T-helper 9 cell (primary cell): ENCODE results near the gene FAM241B.

ENCODE experiments used
- DNase-seq: peaks from one replicate; pipeline ENCODE4 v3.0.0-alpha.2; 2020

The FAM241B gene

DNA sequence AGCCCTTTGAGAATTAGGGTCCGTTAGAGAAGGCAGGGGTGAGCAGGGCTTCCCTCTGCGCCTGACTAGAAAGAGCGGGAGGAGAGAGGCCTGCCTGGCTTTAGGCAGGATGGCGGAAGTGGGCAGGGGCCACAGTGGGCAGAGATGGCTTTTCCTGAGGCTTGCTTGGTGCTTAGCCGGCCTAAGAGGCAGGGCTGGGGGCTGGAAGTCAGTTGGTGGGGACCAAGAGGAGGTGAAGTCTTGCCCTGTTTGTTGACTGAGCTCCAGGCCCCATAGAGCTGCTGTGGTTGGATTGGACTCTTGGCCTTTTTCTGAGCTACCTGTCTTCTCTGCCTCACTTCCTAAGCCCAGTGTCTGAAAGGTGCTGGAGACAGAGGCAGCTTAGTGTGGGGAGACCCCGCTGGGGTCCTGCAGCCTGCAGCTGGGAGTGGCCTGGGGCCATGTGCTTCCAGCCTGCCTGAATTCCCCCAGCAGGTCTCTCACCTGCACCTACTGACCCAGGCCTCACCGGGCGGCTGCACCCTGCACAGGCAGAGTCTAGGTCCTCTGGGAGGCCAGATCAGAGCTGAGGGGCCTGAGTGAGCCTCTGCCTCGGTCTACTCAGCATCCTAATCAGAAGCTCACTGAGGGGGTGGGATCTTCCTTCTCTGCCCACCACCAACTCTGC is 4.8 kb downstream of the FAM241B start:
- no peak for DNase-seq

DNA sequence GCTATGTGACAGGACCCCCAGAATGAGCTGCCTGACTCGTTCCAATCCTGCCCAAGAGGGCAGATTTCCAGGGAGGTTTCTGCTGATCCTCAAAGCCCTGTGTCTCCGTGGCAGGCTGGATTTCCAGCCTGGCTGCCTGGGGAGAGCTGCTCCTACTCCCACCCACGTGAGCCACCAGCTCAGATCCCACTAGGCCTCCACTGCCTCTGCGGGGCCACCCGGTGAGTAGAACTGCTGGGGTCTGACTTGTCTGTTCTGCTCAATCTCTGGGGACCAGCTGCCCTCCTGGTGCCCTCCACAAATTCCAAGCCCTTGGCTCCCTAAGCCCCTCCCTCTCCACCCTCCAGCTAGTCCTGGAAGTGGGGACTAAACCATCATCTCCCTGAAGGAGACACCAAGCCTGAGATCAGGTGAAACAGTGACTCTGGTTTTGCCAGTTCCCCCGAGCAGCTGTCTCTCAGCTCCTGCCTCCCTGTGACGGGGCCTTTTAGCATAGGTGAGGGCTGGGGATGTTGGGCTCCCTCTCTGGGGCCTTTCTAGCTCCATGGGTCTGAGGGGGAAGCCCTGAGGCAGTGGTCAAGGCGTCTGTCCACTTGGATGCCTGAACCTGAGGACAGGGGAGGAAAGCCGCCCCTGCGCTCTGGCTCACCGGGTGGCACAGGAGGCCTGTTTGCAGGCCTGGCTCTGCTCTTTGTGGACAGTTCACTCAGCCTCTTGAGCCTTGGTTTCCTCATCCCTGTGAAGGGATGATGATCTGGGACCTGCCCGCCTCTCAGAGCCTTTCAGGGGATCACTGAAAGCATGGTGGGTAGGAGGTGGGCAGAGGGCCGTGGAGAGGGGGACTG is 5.6 kb downstream of the FAM241B start:
- DNase-seq, result no peak

DNA sequence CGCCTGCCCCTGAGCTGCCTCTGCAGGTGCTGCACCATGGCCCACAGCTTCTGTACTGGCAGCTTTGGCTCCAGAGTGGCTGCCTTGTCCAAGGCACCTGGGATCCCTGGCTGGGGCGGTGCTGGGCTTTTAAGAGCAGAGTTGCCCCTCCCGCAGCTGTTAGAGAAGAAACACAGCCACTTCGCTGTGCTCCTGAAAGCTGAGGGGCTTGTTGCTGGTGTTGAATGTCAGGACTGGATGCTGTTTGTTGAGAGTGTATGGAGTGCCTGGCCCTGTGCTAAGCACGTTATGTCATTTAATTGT is 6.2 kb downstream of the FAM241B start:
- DNase-seq, result no peak

DNA sequence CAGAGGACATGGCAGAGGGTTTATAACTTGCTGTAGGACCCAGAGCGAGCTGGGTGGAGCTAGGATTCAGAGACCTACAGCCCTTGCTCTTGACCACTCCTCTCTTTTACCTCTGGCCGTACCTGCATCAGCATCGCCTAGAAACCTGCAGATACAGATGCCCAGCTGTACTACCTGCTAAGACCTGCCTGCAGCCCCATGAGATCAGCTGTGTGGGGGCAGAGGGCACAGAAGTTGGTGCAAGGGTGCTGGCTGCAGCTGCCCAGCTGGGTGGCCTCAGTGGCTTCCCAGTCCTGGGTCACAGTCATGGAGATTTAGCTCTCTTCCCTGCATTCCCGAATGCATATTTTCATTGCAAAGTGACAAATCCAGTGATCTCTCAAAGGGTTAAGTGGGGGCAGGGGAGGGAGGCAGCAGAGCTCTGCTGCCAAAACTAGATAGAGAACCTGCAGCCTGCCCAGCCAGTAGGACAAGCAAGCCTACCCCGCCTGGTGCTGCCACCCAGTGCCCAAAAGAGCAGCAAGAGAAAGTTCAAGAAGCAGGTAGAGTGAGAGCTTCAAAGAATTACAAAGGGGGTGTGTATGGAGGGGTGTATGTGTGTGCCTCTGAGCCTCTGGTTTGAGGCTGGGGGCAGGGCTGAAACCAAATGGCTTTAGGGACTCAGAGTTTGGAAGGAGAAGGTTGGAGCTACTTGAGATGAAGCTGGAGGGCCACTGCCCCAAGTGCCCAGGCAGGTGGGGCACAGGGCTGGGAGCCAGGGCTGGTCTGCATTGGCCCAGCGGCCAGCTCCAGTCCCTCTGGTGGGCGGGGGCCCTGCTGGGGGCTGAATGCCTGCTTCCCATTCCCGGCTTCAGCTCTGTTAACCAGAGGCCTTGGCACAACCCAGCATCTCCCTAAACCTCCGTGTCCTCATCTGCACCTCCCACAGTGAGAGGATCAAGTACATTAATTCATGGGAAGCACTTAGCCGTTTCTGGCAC is 6.9 kb downstream of the FAM241B start:
- DNase-seq, result no peak

DNA sequence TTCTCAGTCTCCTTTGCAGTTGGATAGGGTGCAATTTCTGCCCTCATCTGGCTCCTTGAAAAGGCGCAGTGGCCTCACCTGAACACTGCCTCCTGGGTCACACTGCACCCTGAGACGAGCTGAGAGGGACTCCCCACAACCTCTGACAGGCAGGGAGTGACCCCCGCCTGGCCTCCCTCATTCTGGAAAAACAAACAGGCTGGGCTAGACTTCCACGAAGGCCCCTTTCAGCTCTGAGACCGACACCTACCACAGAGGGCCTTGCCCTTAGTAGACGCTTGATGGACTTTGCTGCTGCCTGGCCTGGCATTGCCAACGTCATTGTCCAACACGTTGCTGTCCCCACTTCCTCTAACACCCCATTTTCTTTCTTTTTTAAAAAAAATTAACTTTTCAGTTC is 8.6 kb downstream of the FAM241B start:
- DNase-seq, result no peak

DNA sequence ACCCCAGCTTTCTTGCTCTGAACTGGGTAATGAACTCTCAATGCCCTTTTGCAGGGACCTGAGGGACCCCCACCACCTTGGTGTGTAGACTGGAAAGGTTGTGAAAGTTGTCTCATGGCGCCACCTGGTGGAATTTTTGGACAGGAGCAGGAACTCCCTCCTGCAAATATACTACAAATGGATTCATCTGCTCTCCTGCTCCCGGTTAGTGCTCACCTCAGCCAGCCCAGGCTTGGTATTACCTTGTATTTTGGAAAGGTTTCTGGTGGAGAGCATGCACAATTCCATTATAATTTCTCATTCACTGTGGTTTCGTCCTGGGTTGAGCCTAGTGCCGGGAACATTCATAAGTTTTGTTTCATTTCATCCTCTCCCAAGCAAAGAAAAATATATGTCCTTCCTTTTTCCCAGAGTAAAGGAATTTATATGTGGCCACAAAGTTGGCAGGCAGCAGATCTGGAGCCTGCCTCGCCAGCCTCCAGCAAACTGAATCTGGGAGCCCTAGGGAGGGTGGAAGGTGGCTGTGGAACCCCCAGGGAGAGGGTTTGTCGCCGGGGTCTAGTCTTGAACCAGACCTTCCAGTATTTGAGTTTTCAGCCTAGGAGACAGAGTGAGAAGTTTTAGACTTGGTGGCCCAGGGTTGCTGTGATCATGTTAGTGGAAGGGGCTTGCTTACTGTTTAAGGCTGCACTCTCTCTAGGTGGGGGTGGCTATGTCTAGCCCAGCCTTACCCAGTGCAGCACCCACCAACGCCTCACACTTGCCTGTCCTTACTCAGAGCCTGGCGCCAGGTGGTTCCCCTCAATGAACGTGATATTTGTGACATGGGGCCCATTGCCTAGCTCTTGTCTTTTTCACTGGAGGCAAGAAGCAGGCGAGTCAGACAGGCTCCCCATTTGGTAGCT is 9.5 kb downstream of the FAM241B start:
- peak; percentile 67 for DNase-seq

DNA sequence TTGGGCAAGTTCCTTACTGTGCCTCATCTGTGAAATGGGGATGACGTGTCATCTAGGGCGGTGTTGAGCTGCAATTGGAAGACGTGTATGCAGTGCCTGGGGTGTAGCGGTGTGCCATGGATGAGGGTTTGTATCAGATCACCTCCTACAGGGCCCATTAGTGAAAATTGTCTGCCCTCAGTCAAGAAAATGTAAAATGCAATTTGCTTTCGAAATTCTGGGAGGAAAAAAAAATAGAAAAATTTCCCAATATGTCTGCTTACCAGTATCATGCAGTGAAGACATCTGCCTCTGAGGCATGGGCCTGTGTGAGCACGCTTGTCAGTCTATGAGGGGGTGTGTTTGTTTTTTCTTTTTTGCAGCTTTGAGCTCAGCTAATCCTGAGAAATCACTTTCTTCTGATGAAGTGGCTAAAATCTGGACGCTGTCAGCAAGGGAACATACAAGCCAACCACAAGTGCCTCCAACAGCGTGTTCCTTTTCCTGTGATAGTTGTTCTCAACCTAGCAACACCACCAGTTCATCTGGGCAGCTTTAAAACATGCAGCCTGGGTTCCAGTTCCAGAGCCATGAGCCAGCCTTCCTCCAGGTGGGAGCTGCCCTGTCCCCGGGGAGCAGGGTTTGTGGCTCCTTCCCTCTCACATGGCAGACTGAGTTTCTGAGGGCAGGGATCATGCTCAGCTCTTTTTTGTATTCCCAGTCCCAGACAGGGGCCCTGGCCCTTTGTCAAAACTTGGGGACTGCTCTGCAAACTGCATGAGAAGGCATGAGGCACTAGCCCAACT is 10.3 kb downstream of the FAM241B start:
- no peak for DNase-seq

DNA sequence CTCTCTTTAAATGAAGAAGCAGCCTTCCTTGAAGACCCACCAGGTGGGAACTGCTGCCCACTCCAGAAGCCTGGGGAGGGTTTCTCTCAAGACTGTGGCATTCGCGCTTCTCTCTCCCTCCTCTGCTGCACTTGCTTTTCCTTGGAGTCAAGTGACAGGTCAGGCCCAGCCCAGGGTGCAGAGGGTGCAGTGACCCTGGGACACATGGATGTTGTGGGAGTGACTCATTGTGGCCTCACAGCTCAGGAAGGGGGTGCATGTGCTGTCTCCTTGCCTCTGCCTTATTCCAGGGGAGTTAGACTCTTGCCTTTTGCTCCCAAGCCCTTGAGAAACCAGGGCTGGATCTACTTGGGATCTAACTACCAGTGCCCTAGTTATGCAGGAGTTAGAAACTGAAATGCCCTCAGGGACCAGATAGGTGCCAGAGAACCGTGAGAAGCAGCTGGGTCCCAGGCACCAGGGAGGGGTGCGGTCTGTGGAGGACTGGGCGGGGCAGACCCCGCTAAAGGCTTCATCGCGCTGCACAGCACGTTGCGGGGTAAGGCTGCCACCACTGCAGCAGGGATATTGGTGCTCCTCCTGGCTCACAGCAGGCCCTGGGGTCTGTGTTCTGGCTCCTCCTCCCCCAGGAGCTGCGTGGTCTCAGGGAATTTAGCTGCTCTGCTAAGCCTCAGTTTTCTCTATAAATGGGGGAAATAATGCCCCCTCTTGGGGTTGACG is 11.4 kb downstream of the FAM241B start:
- no peak for DNase-seq

DNA sequence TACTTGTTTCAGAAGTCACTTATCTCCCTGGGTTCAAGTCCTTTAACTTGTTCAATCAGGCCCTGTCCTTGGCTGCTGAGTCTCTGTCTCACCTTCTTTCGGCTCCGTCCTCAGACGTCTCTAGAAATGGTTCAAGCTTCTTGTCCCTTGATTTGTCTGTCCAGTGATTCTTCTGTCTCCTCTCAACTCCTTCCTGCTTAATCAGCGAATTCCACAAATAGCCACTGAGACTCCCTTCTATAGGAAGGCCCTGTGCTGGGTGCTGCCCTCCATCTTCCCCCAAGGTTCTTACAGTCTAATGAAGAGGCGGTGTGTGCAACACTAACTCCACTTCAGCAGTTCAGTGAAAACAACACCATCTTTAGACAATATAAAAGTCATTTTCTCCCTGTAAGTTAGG is 12.7 kb downstream of the FAM241B start:
- no peak for DNase-seq

DNA sequence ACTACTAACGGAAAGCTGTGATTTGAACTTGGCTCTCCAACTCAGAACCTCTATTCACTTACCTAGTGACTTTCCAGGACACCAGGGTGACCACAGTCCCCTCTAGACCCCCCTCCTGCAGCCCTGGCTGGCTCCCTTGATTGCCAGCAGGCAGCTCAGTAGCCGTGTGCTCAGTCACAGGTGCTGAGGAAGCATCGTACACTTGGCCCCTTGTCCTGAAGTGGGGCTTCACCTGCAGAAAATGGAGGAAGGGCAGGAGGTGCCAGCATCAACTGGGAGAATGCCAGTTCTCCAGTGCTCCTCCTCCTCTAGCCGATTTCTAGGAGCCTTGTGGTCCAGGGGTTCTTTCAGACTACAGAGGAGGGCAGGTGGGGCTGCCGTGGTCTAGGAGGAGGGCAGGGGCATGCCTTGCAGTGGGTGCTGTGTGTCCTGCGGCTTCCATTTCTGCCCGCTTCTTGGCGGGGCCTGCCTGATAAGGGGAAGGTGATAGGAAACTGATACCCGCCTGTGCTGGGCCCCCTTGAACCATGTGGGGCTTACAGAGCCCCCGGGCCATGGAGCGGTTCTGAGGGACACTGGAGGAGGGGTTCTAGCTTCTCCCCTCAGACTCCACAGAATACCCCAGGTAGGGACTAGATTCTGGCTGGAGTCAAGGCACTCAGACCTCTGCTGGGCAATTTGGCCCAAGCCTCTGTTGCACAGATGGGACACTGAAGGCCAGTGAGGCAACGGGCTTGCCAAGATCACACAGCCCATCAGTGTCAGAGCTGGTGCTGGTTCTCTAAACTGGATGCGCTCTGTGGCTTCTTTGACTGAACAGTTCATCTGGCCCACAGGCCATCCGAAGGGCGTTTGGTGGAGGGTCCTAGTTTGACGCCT is 14.0 kb downstream of the FAM241B start:
- DNase-seq, result no peak

DNA sequence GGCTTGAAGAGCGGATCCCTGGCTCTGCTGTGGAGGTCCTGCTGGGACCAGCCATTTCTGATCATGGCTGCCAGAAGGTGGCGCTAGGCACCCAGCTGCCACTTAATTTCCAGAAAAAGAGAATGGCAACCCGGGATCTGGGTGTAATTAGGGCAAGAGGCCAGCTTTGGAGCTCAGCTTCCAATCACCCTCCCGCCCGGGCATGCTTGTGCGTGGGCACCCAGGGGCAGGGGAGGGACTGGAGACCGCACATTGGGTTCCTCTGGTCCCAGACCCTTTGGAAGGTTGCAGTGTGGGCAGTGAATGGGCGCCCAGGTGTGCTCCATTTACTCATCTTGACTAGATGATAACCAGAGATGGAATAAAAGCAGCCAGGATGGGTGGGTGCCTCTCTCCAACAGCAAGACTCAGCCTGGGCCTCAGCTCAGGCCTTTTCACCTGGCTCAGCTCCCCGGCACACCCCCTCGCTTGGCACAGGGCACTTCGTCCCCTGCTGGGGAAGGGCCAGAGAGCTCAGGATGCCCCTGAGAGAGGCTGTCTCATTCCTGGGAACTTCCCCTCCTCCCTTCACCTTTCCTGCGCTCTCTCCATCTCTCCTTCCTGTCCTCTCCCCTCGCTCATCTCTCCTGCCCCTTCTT is 14.7 kb downstream of the FAM241B start:
- DNase-seq, result peak; percentile 34

DNA sequence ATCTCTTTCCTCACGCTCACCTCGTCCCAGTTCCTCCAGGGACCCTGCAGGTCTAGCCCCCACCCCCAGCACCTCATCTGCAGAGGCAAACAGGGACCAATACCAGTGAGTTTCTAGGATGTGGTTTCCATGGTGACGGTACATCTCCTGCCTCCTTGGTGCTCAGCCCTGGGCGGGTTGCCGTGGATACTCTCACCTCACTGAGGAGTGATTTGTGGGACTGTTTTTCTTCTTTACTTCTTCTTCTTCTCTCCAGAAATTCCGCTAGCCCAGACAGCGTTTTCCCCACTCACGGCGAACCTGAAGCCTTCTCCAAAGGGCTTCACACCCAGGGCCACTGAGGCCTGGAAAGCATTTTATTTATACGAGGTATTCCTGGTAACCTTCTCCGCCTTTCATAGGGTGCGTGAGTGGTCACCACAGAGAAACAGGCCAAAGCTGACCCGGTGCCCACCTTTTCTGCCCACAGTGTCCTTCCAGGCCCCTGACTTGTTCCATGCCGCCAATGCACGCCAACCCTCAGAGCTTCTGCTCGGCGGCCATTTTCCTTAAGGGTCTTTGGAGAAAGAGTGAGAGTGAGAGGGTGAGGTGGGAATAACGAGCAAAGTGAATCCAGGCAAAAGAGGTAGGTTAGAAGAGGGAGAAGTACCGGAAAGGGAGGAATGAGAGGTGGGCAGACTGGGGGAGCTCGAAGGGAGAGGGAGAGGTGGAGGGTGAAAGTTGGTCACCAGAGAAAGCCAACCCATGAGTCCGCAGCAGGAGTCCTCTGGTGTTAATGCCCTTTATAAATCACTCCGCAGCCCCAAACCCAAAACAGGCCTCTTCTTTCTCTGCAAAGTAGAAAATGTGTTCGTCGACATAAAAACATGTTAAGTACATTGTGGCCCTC is 15.5 kb downstream of the FAM241B start:
- DNase-seq, result no peak

DNA sequence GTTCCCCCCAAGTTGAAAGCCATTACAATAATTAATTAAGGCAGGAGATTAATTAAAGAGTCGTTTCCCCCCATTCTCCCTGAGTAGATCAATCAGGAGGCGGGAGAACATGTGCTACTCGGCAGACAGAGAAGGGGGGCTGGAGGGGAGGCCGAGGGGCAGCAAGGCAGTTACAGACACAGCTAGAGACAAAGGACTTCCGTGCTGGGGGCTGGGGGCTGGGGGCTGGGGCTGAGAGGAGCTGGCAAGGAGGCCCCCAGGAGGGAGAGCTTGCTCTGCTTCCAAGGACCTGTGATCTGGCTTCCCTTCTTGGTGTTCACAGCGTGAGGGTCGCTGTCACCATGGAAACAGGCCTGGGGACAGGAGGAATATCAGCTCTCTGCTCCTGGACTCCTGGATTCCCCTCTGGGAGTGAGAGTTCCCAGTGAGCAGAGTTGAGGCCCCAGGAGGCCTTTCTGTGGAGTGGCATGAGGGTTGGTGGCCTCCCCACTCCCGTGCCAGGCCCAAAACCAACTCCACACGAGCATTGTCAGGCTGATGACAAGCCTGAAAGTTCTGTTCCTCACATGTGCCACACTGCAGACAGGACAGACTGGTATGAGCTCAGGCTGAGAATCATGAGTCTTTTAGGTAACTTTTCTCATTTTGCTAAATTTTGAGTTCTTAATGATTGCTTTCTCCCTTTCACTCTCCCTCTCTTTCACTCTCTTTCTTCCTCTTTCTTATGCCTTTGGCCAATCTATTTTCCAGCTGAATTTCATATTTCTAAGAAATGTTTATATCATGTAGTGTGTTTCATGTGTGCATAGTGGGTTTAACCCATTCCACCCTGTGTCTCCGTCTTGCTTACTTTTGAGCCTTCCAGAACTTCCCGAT is 16.4 kb downstream of the FAM241B start:
- no peak for DNase-seq

DNA sequence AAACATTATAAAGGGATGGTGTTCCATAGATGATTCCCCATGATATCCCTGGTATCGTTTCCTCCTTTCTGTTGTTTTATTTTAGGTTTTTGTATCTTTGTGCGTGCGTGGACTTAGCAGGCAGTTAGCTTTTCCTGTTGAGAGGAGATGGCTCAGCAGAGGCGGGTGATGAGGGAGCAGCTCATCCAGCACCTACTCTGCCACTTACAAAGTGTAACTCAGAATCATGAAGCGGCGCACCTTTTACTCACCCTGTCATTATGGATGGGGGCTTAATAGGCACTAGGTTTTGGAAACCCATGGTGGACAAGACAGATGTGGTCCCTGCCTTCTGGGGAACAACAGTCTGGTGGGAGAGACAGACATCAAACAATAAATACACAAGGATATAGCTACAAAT is 17.1 kb downstream of the FAM241B start:
- DNase-seq, result no peak

DNA sequence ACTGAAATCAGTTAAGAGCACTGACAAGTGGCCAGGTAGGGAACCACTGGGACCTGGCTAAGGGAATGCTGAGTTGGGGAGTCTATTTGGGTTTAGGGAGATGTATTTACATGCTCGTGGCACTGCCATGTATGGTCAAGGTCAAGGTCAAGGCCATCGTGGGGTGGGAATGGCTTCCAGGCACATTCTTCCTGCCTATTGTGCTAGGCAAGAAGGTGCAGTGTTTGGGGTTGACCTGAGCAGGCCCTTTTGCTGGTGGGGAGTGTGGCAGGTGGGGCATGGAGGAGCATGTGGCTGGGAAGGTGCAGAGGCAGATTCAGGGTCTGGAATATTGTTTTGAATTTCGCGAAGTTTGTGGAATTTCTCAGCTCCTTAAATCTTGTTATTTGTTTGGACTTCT is 17.8 kb downstream of the FAM241B start:
- no peak for DNase-seq

DNA sequence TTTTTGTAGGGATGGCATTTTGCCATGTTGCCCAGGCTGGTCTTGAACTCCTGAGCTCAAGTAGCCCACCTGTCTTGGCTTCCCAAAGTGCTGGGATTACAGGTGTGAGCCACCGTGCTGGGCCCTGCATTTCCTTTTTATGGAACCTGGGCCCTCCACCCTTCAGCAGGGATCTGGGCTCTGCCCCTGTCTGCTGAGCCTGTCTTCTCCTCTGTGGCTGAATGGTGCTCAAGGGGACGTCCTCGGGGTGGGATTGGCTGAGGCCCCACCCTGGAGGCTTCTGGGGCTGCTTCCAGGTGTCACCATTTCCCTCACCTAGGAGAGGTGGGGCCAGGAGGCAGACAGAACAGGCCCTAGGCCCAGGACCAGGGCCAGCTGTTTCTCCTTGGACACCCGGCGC is 18.4 kb downstream of the FAM241B start:
- DNase-seq, result no peak
